ENCODE data around the gene RSPH1. TPM values are rescaled to one million over a fixed set of nuclear protein-coding genes. Genes with fewer than 3 reads are reported as not detected.

RSPH1 gene
- total RNA-seq, 2 experiments from 2014 or later, result 0.32 TPM; not detected in 1

GRCh38 chr21:42447182-42447581 is 48.8 kb downstream of the RSPH1 start:
- H3K36me3 Mint-ChIP-seq, result peaks cover 41% of the 10 kb centered on the region

GRCh38 chr21:42446531-42446930 is 49.5 kb downstream of the RSPH1 start:
- Mint-ChIP-seq H3K4me1 (peaks cover 54% of the 10 kb centered on the region), H3K4me3 (peak overlapping the region; percentile 8), H3K36me3 (peaks cover 48% of the 10 kb centered on the region), H3K9me3 (no peaks in the 10 kb centered on the region), H3K27ac (peak overlapping the region; percentile 47), H3K27me3 (no peaks in the 10 kb centered on the region)
- DNase-seq, result no peak

More at GRCh38 chr21:42447182-42447581, 48.8 kb downstream of the RSPH1 start:
- Mint-ChIP-seq H3K9me3 (no peaks in the 10 kb centered on the region), H3K27ac (peak overlapping the region; percentile 47), H3K4me1 (peaks cover 48% of the 10 kb centered on the region), H3K4me3 (no peak overlapping the region), H3K27me3 (no peaks in the 10 kb centered on the region)
- no peak for DNase-seq

GRCh38 chr21:42445311-42445710 is 50.7 kb downstream of the RSPH1 start:
- Mint-ChIP-seq H3K4me1 (peaks cover 62% of the 10 kb centered on the region), H3K9me3 (no peaks in the 10 kb centered on the region), H3K4me3 (no peak overlapping the region), H3K27me3 (no peaks in the 10 kb centered on the region), H3K36me3 (peaks cover 59% of the 10 kb centered on the region), H3K27ac (peak overlapping the region; percentile 40)
- no peak for DNase-seq

- Mint-ChIP-seq H3K36me3 (peaks cover 65% of the 10 kb centered on the region), H3K27me3 (peaks cover 3% of the 10 kb centered on the region), H3K4me1 (peaks cover 62% of the 10 kb centered on the region), H3K9me3 (peaks cover 2% of the 10 kb centered on the region), H3K27ac (no peak overlapping the region), H3K4me3 (no peak overlapping the region)
- DNase-seq, result no peak
Observed at GRCh38 chr21:42444745-42445059, 51.3 kb downstream of the RSPH1 start.

- H3K4me1 Mint-ChIP-seq, result peaks cover 62% of the 10 kb centered on the region
- H3K36me3 Mint-ChIP-seq, result peaks cover 71% of the 10 kb centered on the region
- no peak for DNase-seq
- H3K27ac Mint-ChIP-seq, result no peak overlapping the region
- peaks cover 4% of the 10 kb centered on the region for H3K27me3 Mint-ChIP-seq
- peaks cover 4% of the 10 kb centered on the region for H3K9me3 Mint-ChIP-seq
- no peak overlapping the region for H3K4me3 Mint-ChIP-seq
Observed at GRCh38 chr21:42443876-42444744, 51.9 kb downstream of the RSPH1 start.

- H3K4me1 Mint-ChIP-seq, result peaks cover 63% of the 10 kb centered on the region
- peaks cover 4% of the 10 kb centered on the region for H3K27me3 Mint-ChIP-seq
- H3K27ac Mint-ChIP-seq, result peak overlapping the region; percentile 26
- no peak for DNase-seq
- H3K4me3 Mint-ChIP-seq, result no peak overlapping the region
- H3K36me3 Mint-ChIP-seq, result peaks cover 79% of the 10 kb centered on the region
- peaks cover 4% of the 10 kb centered on the region for H3K9me3 Mint-ChIP-seq
Observed at GRCh38 chr21:42443181-42443785, 52.7 kb downstream of the RSPH1 start.

- peak overlapping the region; percentile 35 for H3K27ac Mint-ChIP-seq
- no peak overlapping the region for H3K4me3 Mint-ChIP-seq
- peaks cover 79% of the 10 kb centered on the region for H3K36me3 Mint-ChIP-seq
- DNase-seq, result no peak
- peaks cover 60% of the 10 kb centered on the region for H3K4me1 Mint-ChIP-seq
- peaks cover 6% of the 10 kb centered on the region for H3K9me3 Mint-ChIP-seq
- H3K27me3 Mint-ChIP-seq, result peaks cover 4% of the 10 kb centered on the region
Observed at GRCh38 chr21:42441963-42442362, 54.1 kb downstream of the RSPH1 start.

- H3K27ac Mint-ChIP-seq, result peak overlapping the region; percentile 90
- peaks cover 4% of the 10 kb centered on the region for H3K27me3 Mint-ChIP-seq
Observed at GRCh38 chr21:42440187-42440792, 55.7 kb downstream of the RSPH1 start.

GRCh38 chr21:42439284-42440186 is 56.5 kb downstream of the RSPH1 start:
- Mint-ChIP-seq H3K4me1 (peaks cover 61% of the 10 kb centered on the region), H3K4me3 (peak overlapping the region; percentile 40), H3K36me3 (peaks cover 83% of the 10 kb centered on the region), H3K9me3 (peaks cover 11% of the 10 kb centered on the region), H3K27ac (peak overlapping the region; percentile 90), H3K27me3 (peaks cover 4% of the 10 kb centered on the region)
- peak; percentile 66 for DNase-seq

More at GRCh38 chr21:42440187-42440792, 55.7 kb downstream of the RSPH1 start:
- Mint-ChIP-seq H3K4me1 (peaks cover 53% of the 10 kb centered on the region), H3K9me3 (peaks cover 11% of the 10 kb centered on the region), H3K4me3 (peak overlapping the region; percentile 40), H3K36me3 (peaks cover 80% of the 10 kb centered on the region)
- peak; percentile 73 for DNase-seq

- H3K36me3 Mint-ChIP-seq, result peaks cover 92% of the 10 kb centered on the region
- no peak overlapping the region for H3K4me3 Mint-ChIP-seq
- no peak for DNase-seq
- H3K27ac Mint-ChIP-seq, result peak overlapping the region; percentile 90
- H3K9me3 Mint-ChIP-seq, result peaks cover 11% of the 10 kb centered on the region
- H3K4me1 Mint-ChIP-seq, result peaks cover 63% of the 10 kb centered on the region
- peaks cover 4% of the 10 kb centered on the region for H3K27me3 Mint-ChIP-seq
Observed at GRCh38 chr21:42438316-42439205, 57.5 kb downstream of the RSPH1 start.

- no peak overlapping the region for H3K4me3 Mint-ChIP-seq
- peaks cover 64% of the 10 kb centered on the region for H3K4me1 Mint-ChIP-seq
- H3K9me3 Mint-ChIP-seq, result peaks cover 11% of the 10 kb centered on the region
- DNase-seq, result no peak
- H3K27me3 Mint-ChIP-seq, result peaks cover 4% of the 10 kb centered on the region
- peaks cover 95% of the 10 kb centered on the region for H3K36me3 Mint-ChIP-seq
- peak overlapping the region; percentile 61 for H3K27ac Mint-ChIP-seq
Observed at GRCh38 chr21:42437786-42438185, 58.2 kb downstream of the RSPH1 start.

GRCh38 chr21:42436914-42437313 is 59.1 kb downstream of the RSPH1 start:
- Mint-ChIP-seq H3K4me1 (peaks cover 65% of the 10 kb centered on the region), H3K4me3 (no peak overlapping the region), H3K9me3 (peaks cover 19% of the 10 kb centered on the region), H3K27me3 (peaks cover 4% of the 10 kb centered on the region), H3K27ac (peak overlapping the region; percentile 19), H3K36me3 (peaks cover 96% of the 10 kb centered on the region)
- DNase-seq, result no peak

GRCh38 chr21:42435833-42436232 is 60.2 kb downstream of the RSPH1 start:
- no peak overlapping the region for H3K27ac Mint-ChIP-seq
- no peak for DNase-seq
- no peak overlapping the region for H3K4me3 Mint-ChIP-seq

GRCh38 chr21:42435401-42435800 is 60.6 kb downstream of the RSPH1 start:
- H3K27ac Mint-ChIP-seq, result no peak overlapping the region
- H3K36me3 Mint-ChIP-seq, result peaks cover 94% of the 10 kb centered on the region

More at GRCh38 chr21:42435833-42436232, 60.2 kb downstream of the RSPH1 start:
- H3K9me3 Mint-ChIP-seq, result peaks cover 21% of the 10 kb centered on the region
- H3K36me3 Mint-ChIP-seq, result peaks cover 96% of the 10 kb centered on the region
- H3K4me1 Mint-ChIP-seq, result peaks cover 56% of the 10 kb centered on the region
- peaks cover 4% of the 10 kb centered on the region for H3K27me3 Mint-ChIP-seq

More at GRCh38 chr21:42435401-42435800, 60.6 kb downstream of the RSPH1 start:
- no peak for DNase-seq
- H3K4me1 Mint-ChIP-seq, result peaks cover 52% of the 10 kb centered on the region
- H3K9me3 Mint-ChIP-seq, result peaks cover 21% of the 10 kb centered on the region
- H3K4me3 Mint-ChIP-seq, result no peak overlapping the region
- H3K27me3 Mint-ChIP-seq, result peaks cover 4% of the 10 kb centered on the region

All from activated naive CD8-positive, alpha-beta T cell treated with anti-CD3 and anti-CD28 coated beads for 36 hours (primary cell).